Natural killer cell (primary cell): Measurements from ENCODE around the gene APBA2. TPM values are rescaled to one million over a fixed set of nuclear protein-coding genes. Genes with fewer than 3 reads are reported as not detected.

Source experiments
- ATAC-seq, 3 donors: fragments of 150-1000 bp in 2 of 3; fragments of 200-7000 bp in 1 of 3; cut with Tn5 transposase; 1 replicate in 1 of 3; 2 replicates in 2 of 3; pipeline ENCODE4 v1.10.0; 2021; ENCODE audit warnings: mild to moderate bottlenecking in 2 of 3, moderate library complexity in 2 of 3
- DNase-seq, 2 donors: peaks; one replicate each; pipeline versions ENCODE4 v3.0.0 to v3.0.0-alpha.2; 2013 to 2021; ENCODE audit warnings: mixed read lengths in 1 of 2
- H3K27ac ChIP-seq: one replicate; pipeline ENCODE4 v1.5.1; 2013; ENCODE audit warnings: mild to moderate bottlenecking, low read length
- H3K27me3 ChIP-seq: one replicate; pipeline ENCODE4 v1.6.1; 2013; ENCODE audit warnings: low read length; ENCODE audit not compliant: control insufficient read depth, insufficient read depth
- H3K36me3 ChIP-seq: one replicate; pipeline ENCODE4 v1.6.1; 2013; ENCODE audit warnings: low read length; ENCODE audit not compliant: control insufficient read depth, insufficient read depth
- H3K4me1 ChIP-seq: one replicate; pipeline ENCODE4 v1.6.1; 2013; ENCODE audit warnings: low read length; ENCODE audit not compliant: control insufficient read depth, insufficient read depth
- H3K4me3 ChIP-seq: one replicate; pipeline ENCODE4 v1.5.1; 2013; ENCODE audit warnings: low read length
- H3K9me3 ChIP-seq: one replicate; pipeline ENCODE4 v1.6.1; 2013; ENCODE audit warnings: low read length; ENCODE audit not compliant: control insufficient read depth, insufficient read depth
- H3K27ac Mint-ChIP-seq, 2 donors: one replicate each; pipeline ENCODE4 v1.8.0; 2022; ENCODE audit warnings: mild to moderate bottlenecking in 2 of 2, mixed read lengths in 2 of 2, moderate library complexity in 1 of 2
- H3K27me3 Mint-ChIP-seq, 2 donors: one replicate each; pipeline ENCODE4 v1.8.0; 2022; ENCODE audit warnings: low read depth in 2 of 2, mixed read lengths in 2 of 2
- H3K36me3 Mint-ChIP-seq: one replicate; pipeline ENCODE4 v1.8.0; 2022; ENCODE audit warnings: mixed read lengths
- H3K4me1 Mint-ChIP-seq, 2 donors: one replicate each; pipeline ENCODE4 v1.8.0; 2022; ENCODE audit warnings: mixed read lengths in 2 of 2
- H3K4me3 Mint-ChIP-seq: one replicate; pipeline ENCODE4 v1.8.0; 2022; ENCODE audit warnings: mild to moderate bottlenecking, moderate library complexity, mixed read lengths
- H3K9me3 Mint-ChIP-seq, 2 donors: one replicate each; pipeline ENCODE4 v1.8.0; 2022; ENCODE audit warnings: mixed read lengths in 2 of 2
- CTCF ChIP-seq: fragments of 200-600 bp; IDR thresholded peaks from one replicate; pipeline ENCODE4 v1.8.0; 2022; ENCODE audit warnings: antibody characterized with exemption
- WGBS: methylation state at CpG from one replicate; pipeline ENCODE4 v1.1.7; 2013; ENCODE audit warnings: missing lambda C conversion rate; ENCODE audit not compliant: insufficient coverage; 5-methylcytosine and 5-hydroxymethylcytosine counted together
- intact Hi-C: fragments of 100-400 bp; cut with micrococcal nuclease; formaldehyde crosslinking; loops from one replicate; pipeline ENCODE4 v1.14.2; 2022
- total RNA-seq, 4 donors: library from RNA; stranded (reverse); fragments of 120-200 nt in 1 of 4; gene quantifications; one replicate each; pipeline versions ENCODE4 v1.2.3 to v1.2.4, GENCODE V29; 2013 to 2022

The APBA2 gene
- total RNA-seq, 3 donors from 2014 or later (not counting 1 experiment from before 2014, with no cell fraction given), result 96.4 to 119 (median 97.9) TPM

DNA sequence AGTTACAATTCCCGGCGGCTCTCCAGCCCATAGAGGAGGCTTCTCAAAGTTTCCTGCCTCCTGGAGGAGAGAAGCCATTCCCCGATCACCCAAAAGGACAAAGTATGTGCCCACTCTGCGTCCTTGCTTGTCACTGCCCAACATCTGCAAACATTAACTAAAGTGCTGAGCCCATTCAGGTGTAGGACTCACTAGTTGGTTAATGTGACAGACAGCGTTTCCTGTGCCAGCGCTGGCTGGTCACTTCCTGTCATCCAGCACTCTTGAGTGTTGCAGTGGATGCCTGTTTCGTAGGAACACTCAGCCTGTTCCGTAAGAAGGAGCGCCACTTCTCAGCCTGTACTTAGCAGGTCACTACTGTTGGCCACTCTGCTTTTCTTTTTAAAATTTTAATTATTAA lies 100.3 kb downstream of the APBA2 start:
- H3K27ac ChIP-seq, result peak overlapping the region; percentile 53
- intact Hi-C loops, result no loop called here
- 51% methylated on average over 9 of the region's 9 CpGs for WGBS
- peaks cover 38% of the 10 kb centered on the region for H3K4me1 ChIP-seq
- H3K36me3 ChIP-seq, result no peaks in the 10 kb centered on the region
- Mint-ChIP-seq H3K27me3 (peaks cover 0 to 4% of the 10 kb centered on the region in 2 donors), H3K36me3 (no peaks in the 10 kb centered on the region), H3K9me3 (no peaks in the 10 kb centered on the region), H3K4me3 (peak overlapping the region; percentile 91), H3K4me1 (peaks cover 47 to 56% of the 10 kb centered on the region in 2 donors), H3K27ac (peak overlapping the region; percentile 94)
- peak; percentile 75 to 87 (median 85) for ATAC-seq
- DNase-seq, result peak; percentile 51 to 74
- H3K27me3 ChIP-seq, result no peaks in the 10 kb centered on the region
- H3K4me3 ChIP-seq, result no peak overlapping the region
- no peak for TF ChIP-seq CTCF
- no peaks in the 10 kb centered on the region for H3K9me3 ChIP-seq

- no peaks in the 10 kb centered on the region for H3K36me3 ChIP-seq
- no CpG with 5 or more reads among the region's 2 CpGs for WGBS
- intact Hi-C loops, result no loop called here
- no peak for TF ChIP-seq CTCF
- no peaks in the 10 kb centered on the region for H3K27me3 ChIP-seq
- Mint-ChIP-seq H3K4me1 (peaks cover 43 to 60% of the 10 kb centered on the region in 2 donors), H3K36me3 (no peaks in the 10 kb centered on the region), H3K27me3 (peaks cover 0 to 4% of the 10 kb centered on the region in 2 donors), H3K9me3 (no peaks in the 10 kb centered on the region), H3K4me3 (peak overlapping the region; percentile 45), H3K27ac (peak overlapping the region; percentile 94)
- ATAC-seq (peak; percentile 24 to 45 (median 37)), DNase-seq (peak in 1 of 2 donors; percentile 23)
- no peak overlapping the region for H3K4me3 ChIP-seq
- no peaks in the 10 kb centered on the region for H3K9me3 ChIP-seq
- H3K27ac ChIP-seq, result peak overlapping the region; percentile 43
- peaks cover 38% of the 10 kb centered on the region for H3K4me1 ChIP-seq
These were observed 101.0 kb downstream of the APBA2 start for GRCh38 chr15:28986726-28987125.

GRCh38 chr15:28987337-28987736 lies 101.6 kb downstream of the APBA2 start:
- DNase-seq, result no peak
- no peak overlapping the region for H3K27ac ChIP-seq
- H3K27me3 Mint-ChIP-seq, result peaks cover 0 to 4% of the 10 kb centered on the region in 2 donors
- H3K4me3 ChIP-seq, result no peak overlapping the region
- no peaks in the 10 kb centered on the region for H3K36me3 ChIP-seq
- no peak overlapping the region for H3K4me3 Mint-ChIP-seq
- TF ChIP-seq CTCF, result no peak
- no peaks in the 10 kb centered on the region for H3K9me3 Mint-ChIP-seq
- H3K36me3 Mint-ChIP-seq, result no peaks in the 10 kb centered on the region
- peaks cover 47 to 66% of the 10 kb centered on the region in 2 donors for H3K4me1 Mint-ChIP-seq
- no peak for ATAC-seq
- peak overlapping the region; percentile 94 for H3K27ac Mint-ChIP-seq
- WGBS, result 97% methylated on average over 3 of the region's 4 CpGs
- H3K9me3 ChIP-seq, result no peaks in the 10 kb centered on the region
- H3K27me3 ChIP-seq, result no peaks in the 10 kb centered on the region
- intact Hi-C loops, result no loop called here
- peaks cover 44% of the 10 kb centered on the region for H3K4me1 ChIP-seq

GRCh38 chr15:28989239-28989830 lies 103.6 kb downstream of the APBA2 start:
- Histone ChIP-seq H3K27ac (no peak overlapping the region), H3K9me3 (no peaks in the 10 kb centered on the region), H3K36me3 (no peaks in the 10 kb centered on the region), H3K27me3 (no peaks in the 10 kb centered on the region), H3K4me1 (peaks cover 54% of the 10 kb centered on the region), H3K4me3 (no peak overlapping the region)
- DNase-seq, result peak in 1 of 2 donors; percentile 26
- peaks cover 0 to 4% of the 10 kb centered on the region in 2 donors for H3K27me3 Mint-ChIP-seq
- 84% methylated on average over 15 of the region's 15 CpGs for WGBS
- no peak overlapping the region for H3K4me3 Mint-ChIP-seq
- intact Hi-C loops, result no loop called here
- ATAC-seq, result peak in 2 of 3 donors; percentile 15 to 18
- H3K27ac Mint-ChIP-seq, result peak overlapping the region; percentile 80 to 90
- H3K4me1 Mint-ChIP-seq, result peaks cover 67 to 80% of the 10 kb centered on the region in 2 donors
- H3K36me3 Mint-ChIP-seq, result no peaks in the 10 kb centered on the region
- TF ChIP-seq CTCF, result no peak
- no peaks in the 10 kb centered on the region for H3K9me3 Mint-ChIP-seq
